Osteoblast (primary cell): Measurements from ENCODE around the gene CACNA2D3. TPM values are rescaled to one million over a fixed set of nuclear protein-coding genes. Genes with fewer than 3 reads are reported as not detected.

Experiments
- DNase-seq: peaks from one replicate; pipeline ENCODE4 v3.0.0; 2011; ENCODE audit warnings: low spot score, mixed read lengths; ENCODE audit not compliant: insufficient read length; ENCODE audit errors: missing footprints
- H2AFZ ChIP-seq: 2 replicates; pipeline ENCODE4 v1.6.0; 2011; ENCODE audit warnings: mild to moderate bottlenecking, low read length
- H3K27ac ChIP-seq: 2 replicates; pipeline ENCODE4 v1.5.1; 2011; ENCODE audit warnings: mild to moderate bottlenecking, low read depth, low read length, moderate library complexity
- H3K27me3 ChIP-seq: 2 replicates; pipeline ENCODE4 v1.6.0; 2012; ENCODE audit warnings: mild to moderate bottlenecking, control low read depth, inconsistent platforms, low read length, moderate library complexity; ENCODE audit not compliant: insufficient read depth
- H3K36me3 ChIP-seq: 2 replicates; pipeline ENCODE4 v1.5.1; 2011; ENCODE audit warnings: mild to moderate bottlenecking, low read length, control low read depth, moderate library complexity; ENCODE audit not compliant: insufficient read depth
- H3K4me1 ChIP-seq: 2 replicates; pipeline ENCODE4 v1.5.1; 2011; ENCODE audit warnings: mild to moderate bottlenecking, low read length, control low read depth, moderate library complexity; ENCODE audit not compliant: insufficient read depth
- H3K4me2 ChIP-seq: 2 replicates; pipeline ENCODE4 v1.6.0; 2011; ENCODE audit warnings: mild to moderate bottlenecking, low read length; ENCODE audit not compliant: insufficient read depth
- H3K4me3 ChIP-seq: fragments of 200-600 bp; sonication (generic); 3 replicates; pipeline ENCODE4 v1.5.1; 2012; ENCODE audit warnings: mild to moderate bottlenecking, low read length, inconsistent platforms; ENCODE audit not compliant: insufficient read depth
- H3K79me2 ChIP-seq: 2 replicates; pipeline ENCODE4 v1.6.0; 2012; ENCODE audit warnings: mild to moderate bottlenecking, low read length, control low read depth, inconsistent platforms; ENCODE audit not compliant: insufficient read depth
- H3K9me3 ChIP-seq: 2 replicates; pipeline ENCODE4 v1.5.1; 2011; ENCODE audit warnings: low read depth, low read length, control low read depth
- H4K20me1 ChIP-seq: 2 replicates; pipeline ENCODE4 v1.6.0; 2012; ENCODE audit warnings: mild to moderate bottlenecking, low read length, control low read depth; ENCODE audit not compliant: insufficient read depth
- total RNA-seq: library from RNA; depleted of rRNA; stranded (reverse); fragments of >200 nt; gene quantifications from 2 replicates; pipeline ENCODE4 v1.2.3, GENCODE V29; 2012
- TF ChIP-seq, protein P1 (sequence below): IDR thresholded peaks from 2 replicates; pipeline ENCODE4 v1.5.1; 2011; ENCODE audit warnings: mild to moderate bottlenecking, low read depth, low read length, moderate library complexity; ENCODE audit errors: extremely low read depth

Gene CACNA2D3
- total RNA-seq, 1 donor, result 0.36 TPM

DNA sequence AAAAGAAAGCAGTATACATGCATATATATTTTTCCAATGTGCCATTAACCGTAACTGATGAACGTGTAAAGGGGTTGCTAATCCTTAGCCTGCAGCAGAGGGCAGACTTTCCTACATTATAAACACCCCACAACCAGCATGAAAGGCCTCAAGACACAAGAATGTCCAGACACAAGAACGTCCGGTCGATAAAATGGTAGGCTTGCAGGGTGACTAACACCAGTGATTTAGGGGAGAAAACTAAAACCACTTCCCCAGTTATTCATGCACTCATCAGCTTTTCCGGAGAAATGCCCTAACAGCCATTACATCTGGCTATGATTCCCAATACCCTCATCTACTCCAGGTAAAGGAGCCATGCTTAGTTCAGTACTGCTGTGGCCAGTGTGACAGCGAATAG, 748.1 kb downstream of the CACNA2D3 start:
- peak overlapping the region; percentile 61 for H3K27ac ChIP-seq
- no peaks in the 10 kb centered on the region for H4K20me1 ChIP-seq
- H3K9me3 ChIP-seq, result no peaks in the 10 kb centered on the region
- H3K79me2 ChIP-seq, result no peaks in the 10 kb centered on the region
- peak; percentile 93 for DNase-seq
- H3K4me1 ChIP-seq, result peaks cover 9% of the 10 kb centered on the region
- peak overlapping the region; percentile 83 for H2AFZ ChIP-seq
- no peaks in the 10 kb centered on the region for H3K27me3 ChIP-seq
- TF ChIP-seq, protein P1, sequence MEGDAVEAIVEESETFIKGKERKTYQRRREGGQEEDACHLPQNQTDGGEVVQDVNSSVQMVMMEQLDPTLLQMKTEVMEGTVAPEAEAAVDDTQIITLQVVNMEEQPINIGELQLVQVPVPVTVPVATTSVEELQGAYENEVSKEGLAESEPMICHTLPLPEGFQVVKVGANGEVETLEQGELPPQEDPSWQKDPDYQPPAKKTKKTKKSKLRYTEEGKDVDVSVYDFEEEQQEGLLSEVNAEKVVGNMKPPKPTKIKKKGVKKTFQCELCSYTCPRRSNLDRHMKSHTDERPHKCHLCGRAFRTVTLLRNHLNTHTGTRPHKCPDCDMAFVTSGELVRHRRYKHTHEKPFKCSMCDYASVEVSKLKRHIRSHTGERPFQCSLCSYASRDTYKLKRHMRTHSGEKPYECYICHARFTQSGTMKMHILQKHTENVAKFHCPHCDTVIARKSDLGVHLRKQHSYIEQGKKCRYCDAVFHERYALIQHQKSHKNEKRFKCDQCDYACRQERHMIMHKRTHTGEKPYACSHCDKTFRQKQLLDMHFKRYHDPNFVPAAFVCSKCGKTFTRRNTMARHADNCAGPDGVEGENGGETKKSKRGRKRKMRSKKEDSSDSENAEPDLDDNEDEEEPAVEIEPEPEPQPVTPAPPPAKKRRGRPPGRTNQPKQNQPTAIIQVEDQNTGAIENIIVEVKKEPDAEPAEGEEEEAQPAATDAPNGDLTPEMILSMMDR, result peak; percentile 86
- H3K4me2 ChIP-seq, result peak overlapping the region; percentile 42
- H3K4me3 ChIP-seq, result no peak overlapping the region
- no peaks in the 10 kb centered on the region for H3K36me3 ChIP-seq

DNA sequence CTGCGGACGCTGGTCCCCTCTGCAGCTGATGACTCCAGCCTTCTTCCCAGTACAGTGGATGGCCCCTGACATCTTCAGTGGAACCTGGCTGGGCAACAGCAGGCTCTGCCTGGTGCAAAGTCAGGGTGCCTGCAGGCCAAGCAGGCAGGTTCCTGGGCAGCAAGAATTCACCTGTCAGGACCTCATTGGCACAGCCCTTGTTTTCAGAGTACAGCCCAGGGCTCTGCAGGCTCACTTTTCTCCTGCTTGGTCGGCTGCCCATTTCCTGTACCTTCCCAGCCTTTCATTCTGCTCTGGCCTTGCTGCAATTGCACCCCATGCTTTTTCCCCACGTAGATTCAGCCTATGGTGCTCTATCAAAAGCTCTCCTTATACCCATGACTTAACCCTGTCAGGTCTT, 749.5 kb downstream of the CACNA2D3 start:
- no peak overlapping the region for H3K27ac ChIP-seq
- H3K4me1 ChIP-seq, result peaks cover 9% of the 10 kb centered on the region
- no peaks in the 10 kb centered on the region for H3K27me3 ChIP-seq
- TF ChIP-seq, protein P1, result no peak
- no peaks in the 10 kb centered on the region for H4K20me1 ChIP-seq
- no peak overlapping the region for H3K4me2 ChIP-seq
- H3K36me3 ChIP-seq, result no peaks in the 10 kb centered on the region
- no peak overlapping the region for H2AFZ ChIP-seq
- H3K9me3 ChIP-seq, result no peaks in the 10 kb centered on the region
- no peak overlapping the region for H3K4me3 ChIP-seq
- no peaks in the 10 kb centered on the region for H3K79me2 ChIP-seq
- DNase-seq, result no peak

DNA sequence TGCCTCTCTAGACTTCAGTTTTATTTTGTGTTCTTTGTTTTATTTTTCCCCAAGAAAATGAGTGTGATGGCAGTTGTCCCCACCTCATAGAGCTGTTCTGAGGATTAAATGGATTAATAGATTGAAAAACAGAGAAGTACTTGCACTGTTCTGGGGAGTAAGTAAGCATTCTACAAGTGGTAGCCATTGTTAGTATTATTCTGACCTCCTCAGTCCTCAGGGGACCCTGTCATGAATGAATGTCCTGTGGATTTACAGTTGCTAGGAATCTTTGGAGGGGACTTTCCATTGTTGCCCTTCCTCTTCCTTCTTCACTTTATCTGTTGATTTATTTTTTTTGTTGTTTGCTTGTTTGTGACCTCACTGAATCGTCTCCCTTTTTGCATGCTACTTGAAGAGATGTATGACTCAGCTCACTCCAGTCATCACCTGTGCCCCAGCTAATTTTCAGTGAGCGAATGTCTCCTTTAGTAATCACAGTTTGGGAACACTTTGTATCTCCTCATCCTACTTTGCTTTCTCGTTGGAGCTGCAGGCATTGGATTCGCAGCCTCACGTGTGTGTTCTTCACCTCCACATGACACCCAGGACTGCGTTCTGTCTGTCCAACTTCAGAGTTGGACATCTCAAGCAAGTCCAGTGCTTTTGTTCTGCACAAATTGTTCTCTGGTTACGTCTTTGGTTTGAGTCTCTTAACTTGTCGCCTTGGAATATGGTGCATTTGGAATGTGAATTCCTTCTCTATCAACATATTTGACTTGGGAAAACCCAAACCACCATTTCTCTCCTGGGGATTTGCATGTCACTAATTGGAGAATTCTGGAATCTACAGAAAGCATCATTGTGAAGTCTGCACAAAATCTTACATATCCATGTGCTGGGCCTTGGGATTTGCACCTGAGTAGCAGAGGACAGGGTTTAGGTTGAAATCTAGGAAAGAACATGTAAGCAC, 751.0 kb downstream of the CACNA2D3 start:
- peaks cover 18% of the 10 kb centered on the region for H3K4me1 ChIP-seq
- H3K27ac ChIP-seq, result no peak overlapping the region
- no peaks in the 10 kb centered on the region for H4K20me1 ChIP-seq
- H3K36me3 ChIP-seq, result no peaks in the 10 kb centered on the region
- no peak overlapping the region for H3K4me2 ChIP-seq
- H3K4me3 ChIP-seq, result no peak overlapping the region
- H3K9me3 ChIP-seq, result no peaks in the 10 kb centered on the region
- DNase-seq, result no peak
- H3K27me3 ChIP-seq, result no peaks in the 10 kb centered on the region
- H2AFZ ChIP-seq, result no peak overlapping the region
- H3K79me2 ChIP-seq, result no peaks in the 10 kb centered on the region
- TF ChIP-seq, protein P1, result no peak

DNA sequence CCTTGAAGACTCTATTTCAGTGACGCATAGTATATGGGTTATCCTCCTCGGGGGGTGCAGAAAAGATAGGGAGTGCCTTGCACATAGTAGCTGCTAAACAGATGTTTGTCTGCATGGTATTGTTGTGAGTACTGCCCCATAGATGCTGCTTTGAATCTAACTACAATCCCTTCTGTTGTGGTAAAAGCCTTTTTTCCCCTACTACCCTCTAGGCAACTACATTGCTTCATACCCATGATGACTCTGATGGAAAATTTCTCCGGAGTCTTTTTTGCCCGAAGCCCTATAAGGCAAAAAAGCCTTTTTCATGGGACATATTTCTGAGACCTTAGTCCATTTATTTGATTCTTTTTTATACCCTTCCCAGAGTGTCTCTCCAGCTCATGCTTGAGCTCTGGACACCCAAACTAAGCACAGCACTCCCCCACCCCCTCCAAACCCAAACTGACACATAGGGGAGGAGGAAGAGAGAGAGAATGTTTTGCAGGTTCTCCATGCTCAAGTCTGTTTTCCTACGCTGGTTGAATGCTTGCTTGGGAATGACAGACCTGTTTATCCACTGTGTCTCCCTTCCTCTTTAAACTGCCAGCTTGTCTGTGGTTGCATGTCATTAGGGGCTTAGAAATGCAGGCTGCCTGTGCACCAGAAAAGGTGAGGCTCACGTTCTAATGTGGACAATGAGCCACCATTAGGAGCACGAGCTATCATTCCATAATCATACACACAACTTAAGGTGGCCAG, 752.6 kb downstream of the CACNA2D3 start:
- no peak overlapping the region for H3K4me2 ChIP-seq
- no peaks in the 10 kb centered on the region for H3K79me2 ChIP-seq
- no peak for DNase-seq

More for the DNA sequence above, 752.6 kb downstream of the CACNA2D3 start:
- Histone ChIP-seq H3K36me3 (no peaks in the 10 kb centered on the region), H3K9me3 (no peaks in the 10 kb centered on the region), H3K27me3 (no peaks in the 10 kb centered on the region), H4K20me1 (no peaks in the 10 kb centered on the region), H3K27ac (no peak overlapping the region), H2AFZ (no peak overlapping the region), H3K4me1 (peaks cover 21% of the 10 kb centered on the region), H3K4me3 (no peak overlapping the region)
- TF ChIP-seq, protein P1, result no peak
